Astrocyte (in vitro differentiated cells and primary cell): ENCODE results near the gene SLC12A3. TPM values are rescaled to one million over a fixed set of nuclear protein-coding genes. Genes with fewer than 3 reads are reported as not detected.
A peak's percentile ranks its signal among the peaks of the same experiment; 100 is the strongest.

Experiments used
- DNase-seq: peaks from one replicate; pipeline ENCODE4 v3.0.0-alpha.2; 2010; ENCODE audit warnings: low read depth
- FAIRE-seq: peaks from 2 replicates; lab custom pipeline; 2011; peaks lifted over from hg19 to GRCh38; lab: Jason Lieb, UNC
- H2AFZ ChIP-seq: 2 replicates; pipeline ENCODE4 v1.6.0; 2012; ENCODE audit warnings: low read depth, low read length, inconsistent platforms
- H3K27ac ChIP-seq: 2 replicates; pipeline ENCODE4 v1.5.1; 2011; ENCODE audit warnings: low read depth, low read length, inconsistent platforms
- H3K27me3 ChIP-seq: 2 replicates; pipeline ENCODE4 v1.6.0; 2011; ENCODE audit warnings: low read length, inconsistent platforms; ENCODE audit not compliant: insufficient read depth
- H3K36me3 ChIP-seq: 2 replicates; pipeline ENCODE4 v1.5.1; 2011; ENCODE audit warnings: low read length, inconsistent platforms; ENCODE audit not compliant: insufficient read depth
- H3K4me1 ChIP-seq: 2 replicates; pipeline ENCODE4 v1.5.1; 2011; ENCODE audit warnings: low read length, inconsistent platforms; ENCODE audit not compliant: insufficient read depth
- H3K4me2 ChIP-seq: 2 replicates; pipeline ENCODE4 v1.6.0; 2012; ENCODE audit warnings: low read length, inconsistent platforms
- H3K4me3 ChIP-seq: 2 replicates; pipeline ENCODE4 v1.5.1; 2011; ENCODE audit warnings: low read depth, mild to moderate bottlenecking, low read length, inconsistent platforms; ENCODE audit not compliant: insufficient read depth
- H3K79me2 ChIP-seq: 2 replicates; pipeline ENCODE4 v1.6.0; 2012; ENCODE audit warnings: mild to moderate bottlenecking, low read length, inconsistent platforms; ENCODE audit not compliant: insufficient read depth
- H3K9ac ChIP-seq: 2 replicates; pipeline ENCODE4 v1.6.0; 2012; ENCODE audit warnings: mild to moderate bottlenecking, low read length, inconsistent platforms
- H3K9me3 ChIP-seq: 2 replicates; pipeline ENCODE4 v1.5.1; 2012; ENCODE audit warnings: low read depth, mild to moderate bottlenecking, low read length, inconsistent platforms; ENCODE audit not compliant: insufficient read depth
- H4K20me1 ChIP-seq: 2 replicates; pipeline ENCODE4 v1.6.0; 2012; ENCODE audit warnings: low read length, inconsistent platforms; ENCODE audit not compliant: insufficient read depth
- H3K27ac Mint-ChIP-seq: one replicate; pipeline ENCODE4 v1.8.0; 2021; ENCODE audit warnings: mild to moderate bottlenecking, mixed read lengths; ENCODE audit not compliant: unreplicated experiment
- H3K27me3 Mint-ChIP-seq: one replicate; pipeline ENCODE4 v1.8.0; 2021; ENCODE audit warnings: low read depth, mixed read lengths; ENCODE audit not compliant: unreplicated experiment
- H3K36me3 Mint-ChIP-seq: one replicate; pipeline ENCODE4 v1.8.0; 2021; ENCODE audit warnings: low read depth, mixed read lengths; ENCODE audit not compliant: unreplicated experiment
- H3K4me1 Mint-ChIP-seq: one replicate; pipeline ENCODE4 v1.8.0; 2021; ENCODE audit warnings: low read depth, mixed read lengths; ENCODE audit not compliant: unreplicated experiment
- H3K4me3 Mint-ChIP-seq: one replicate; pipeline ENCODE4 v1.8.0; 2021; ENCODE audit warnings: mild to moderate bottlenecking, moderate library complexity, mixed read lengths; ENCODE audit not compliant: unreplicated experiment
- H3K9me3 Mint-ChIP-seq: one replicate; pipeline ENCODE4 v1.8.0; 2021; ENCODE audit warnings: mild to moderate bottlenecking, mixed read lengths; ENCODE audit not compliant: unreplicated experiment
- EZH2 ChIP-seq: IDR thresholded peaks from 2 replicates; pipeline ENCODE4 v1.6.1; 2012; ENCODE audit warnings: mild to moderate bottlenecking, low read length, inconsistent platforms; ENCODE audit not compliant: insufficient read depth
- total RNA-seq: library from RNA; stranded (reverse); gene quantifications from 2 replicates; pipeline ENCODE4 v1.2.1, GENCODE V29; 2021
- TF ChIP-seq, protein P1 (sequence below): IDR thresholded peaks from 2 replicates; pipeline ENCODE4 v1.5.1; 2011; ENCODE audit warnings: low read depth, mild to moderate bottlenecking, inconsistent platforms, low read length, moderate library complexity; ENCODE audit not compliant: insufficient read depth

The SLC12A3 gene
- total RNA-seq, 1 donor from 2014 or later: 0.18 TPM

DNA sequence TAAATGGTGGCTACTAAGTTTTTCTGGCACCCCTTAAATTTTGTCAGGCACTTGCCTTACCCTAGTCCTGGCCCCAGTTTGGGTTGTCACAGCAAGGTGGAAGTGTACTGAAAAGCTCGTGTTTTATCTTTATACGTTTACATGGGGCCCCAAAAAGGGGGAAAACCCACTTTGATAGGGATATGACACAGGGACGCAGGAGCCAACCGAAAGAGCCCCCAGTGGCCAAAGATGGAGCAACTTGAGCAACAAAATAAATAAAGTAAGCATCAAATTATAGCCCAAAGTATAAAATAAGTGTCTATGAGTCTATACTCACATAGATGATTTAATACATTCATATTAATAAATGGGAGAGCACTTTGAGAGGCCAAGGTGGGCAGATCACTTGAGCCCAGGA, 91.7 kb downstream of the SLC12A3 start:
- Mint-ChIP-seq H3K4me1 (no peaks in the 10 kb centered on the region), H3K27me3 (peaks cover 4% of the 10 kb centered on the region), H3K36me3 (no peaks in the 10 kb centered on the region), H3K27ac (no peak overlapping the region), H3K4me3 (no peak overlapping the region), H3K9me3 (no peaks in the 10 kb centered on the region)
- H3K4me1 ChIP-seq: no peaks in the 10 kb centered on the region
- no peak overlapping the region for H3K27ac ChIP-seq
- no peaks in the 10 kb centered on the region for H4K20me1 ChIP-seq
- TF ChIP-seq, protein P1, sequence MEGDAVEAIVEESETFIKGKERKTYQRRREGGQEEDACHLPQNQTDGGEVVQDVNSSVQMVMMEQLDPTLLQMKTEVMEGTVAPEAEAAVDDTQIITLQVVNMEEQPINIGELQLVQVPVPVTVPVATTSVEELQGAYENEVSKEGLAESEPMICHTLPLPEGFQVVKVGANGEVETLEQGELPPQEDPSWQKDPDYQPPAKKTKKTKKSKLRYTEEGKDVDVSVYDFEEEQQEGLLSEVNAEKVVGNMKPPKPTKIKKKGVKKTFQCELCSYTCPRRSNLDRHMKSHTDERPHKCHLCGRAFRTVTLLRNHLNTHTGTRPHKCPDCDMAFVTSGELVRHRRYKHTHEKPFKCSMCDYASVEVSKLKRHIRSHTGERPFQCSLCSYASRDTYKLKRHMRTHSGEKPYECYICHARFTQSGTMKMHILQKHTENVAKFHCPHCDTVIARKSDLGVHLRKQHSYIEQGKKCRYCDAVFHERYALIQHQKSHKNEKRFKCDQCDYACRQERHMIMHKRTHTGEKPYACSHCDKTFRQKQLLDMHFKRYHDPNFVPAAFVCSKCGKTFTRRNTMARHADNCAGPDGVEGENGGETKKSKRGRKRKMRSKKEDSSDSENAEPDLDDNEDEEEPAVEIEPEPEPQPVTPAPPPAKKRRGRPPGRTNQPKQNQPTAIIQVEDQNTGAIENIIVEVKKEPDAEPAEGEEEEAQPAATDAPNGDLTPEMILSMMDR: peak; percentile 19
- no peak for TF ChIP-seq EZH2
- no peaks in the 10 kb centered on the region for H3K9me3 ChIP-seq
- H3K36me3 ChIP-seq: no peaks in the 10 kb centered on the region
- H3K79me2 ChIP-seq: no peaks in the 10 kb centered on the region
- DNase-seq (no peak), FAIRE-seq (no peak)
- no peak overlapping the region for H3K4me3 ChIP-seq
- no peak overlapping the region for H3K9ac ChIP-seq
- H2AFZ ChIP-seq: no peak overlapping the region
- no peaks in the 10 kb centered on the region for H3K27me3 ChIP-seq
- H3K4me2 ChIP-seq: no peak overlapping the region

DNA sequence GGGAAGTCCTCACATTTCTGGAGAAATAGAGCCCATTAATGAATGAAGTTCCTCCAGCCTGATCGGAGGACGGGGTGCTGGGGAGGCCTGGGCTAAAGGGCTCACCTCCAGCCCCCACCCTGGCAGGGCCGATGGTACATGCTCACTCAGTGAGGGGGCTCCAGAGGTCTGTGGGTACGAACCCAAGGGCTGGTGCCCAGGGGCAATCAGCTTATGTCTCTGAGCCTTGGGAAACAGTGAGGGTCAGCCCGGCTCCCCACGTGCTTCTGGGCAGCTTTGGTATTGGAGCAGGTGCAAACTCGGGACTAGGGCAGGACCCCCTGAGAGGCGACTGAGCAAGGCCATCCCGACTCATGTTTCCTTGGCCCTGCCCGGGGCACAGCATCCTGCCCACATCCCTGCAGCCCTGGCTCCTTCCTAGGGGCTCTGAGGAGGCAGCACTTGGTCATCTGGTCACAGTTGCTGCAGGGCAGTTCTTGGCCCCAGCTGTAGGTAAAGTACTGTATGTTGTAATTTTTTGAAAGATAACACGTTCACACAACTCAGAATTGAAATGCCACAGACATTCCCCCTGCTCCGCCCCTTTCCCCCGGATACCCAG, 95.8 kb downstream of the SLC12A3 start:
- H2AFZ ChIP-seq: no peak overlapping the region
- peaks cover 8% of the 10 kb centered on the region for H3K4me1 Mint-ChIP-seq
- H3K27ac ChIP-seq: no peak overlapping the region
- H3K9ac ChIP-seq: no peak overlapping the region
- TF ChIP-seq, protein P1: no peak
- no peak for TF ChIP-seq EZH2
- H3K4me2 ChIP-seq: no peak overlapping the region
- H3K27me3 Mint-ChIP-seq: peaks cover 4% of the 10 kb centered on the region
- H3K36me3 Mint-ChIP-seq: no peaks in the 10 kb centered on the region
- no peak overlapping the region for H3K4me3 Mint-ChIP-seq
- H3K4me1 ChIP-seq: peaks cover 15% of the 10 kb centered on the region
- H3K27me3 ChIP-seq: no peaks in the 10 kb centered on the region
- H3K79me2 ChIP-seq: no peaks in the 10 kb centered on the region
- no peaks in the 10 kb centered on the region for H4K20me1 ChIP-seq
- FAIRE-seq (no peak), DNase-seq (no peak)
- H3K27ac Mint-ChIP-seq: no peak overlapping the region
- H3K9me3 ChIP-seq: no peaks in the 10 kb centered on the region
- no peak overlapping the region for H3K4me3 ChIP-seq
- peaks cover 3% of the 10 kb centered on the region for H3K9me3 Mint-ChIP-seq
- H3K36me3 ChIP-seq: no peaks in the 10 kb centered on the region

DNA sequence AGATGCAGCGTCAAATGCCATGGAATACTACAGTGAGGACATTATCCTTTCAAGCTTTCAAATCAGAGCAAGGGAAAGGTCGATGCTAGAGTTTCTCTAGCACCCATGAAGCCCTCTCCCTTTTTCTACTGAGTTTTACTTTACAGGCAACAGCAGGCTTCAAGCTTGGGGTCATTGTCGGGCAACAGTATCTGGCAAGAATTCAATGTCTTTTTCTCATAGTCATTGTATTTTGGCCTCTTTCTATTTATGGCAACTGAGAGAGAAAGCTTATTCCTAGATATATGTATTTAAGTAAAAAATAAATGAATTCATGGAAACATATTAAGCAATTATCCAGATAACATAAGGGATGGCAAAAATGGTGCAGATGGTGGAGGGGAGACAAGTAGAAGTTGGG, 96.4 kb downstream of the SLC12A3 start:
- Mint-ChIP-seq H3K27ac (no peak overlapping the region), H3K27me3 (peaks cover 4% of the 10 kb centered on the region), H3K4me1 (peaks cover 14% of the 10 kb centered on the region), H3K4me3 (no peak overlapping the region), H3K36me3 (no peaks in the 10 kb centered on the region), H3K9me3 (peaks cover 3% of the 10 kb centered on the region)
- Histone ChIP-seq H4K20me1 (no peaks in the 10 kb centered on the region), H3K27ac (no peak overlapping the region), H3K36me3 (no peaks in the 10 kb centered on the region), H3K4me3 (no peak overlapping the region), H2AFZ (no peak overlapping the region), H3K27me3 (no peaks in the 10 kb centered on the region), H3K9me3 (no peaks in the 10 kb centered on the region), H3K4me2 (no peak overlapping the region), H3K79me2 (no peaks in the 10 kb centered on the region), H3K4me1 (peaks cover 20% of the 10 kb centered on the region), H3K9ac (no peak overlapping the region)
- no peak for DNase-seq
- no peak for FAIRE-seq
- TF ChIP-seq, protein P1: no peak
